Keratinocyte (primary cell): ENCODE results near the gene OLFML3.

Source experiments
- CTCF ChIP-seq, 3 experiments: IDR thresholded peaks in 1 of 3; conservative IDR thresholded peaks in 1 of 3; optimal IDR thresholded peaks in 1 of 3; 2 replicates in 2 of 3; 3 replicates in 1 of 3; pipeline versions ENCODE3 to v1.5.1; 2011; ENCODE audit warnings: low read length in 3 of 3, mild to moderate bottlenecking in 3 of 3, moderate library complexity in 2 of 3, control low read depth in 1 of 3, inconsistent platforms in 1 of 3; ENCODE audit not compliant: insufficient read depth in 2 of 3; ENCODE audit errors: extremely low read depth in 1 of 3
- EZH2 ChIP-seq: IDR thresholded peaks from one replicate; pipeline ENCODE4 v1.6.1; 2012; ENCODE audit warnings: inconsistent platforms, mild to moderate bottlenecking, low read length, moderate library complexity

GRCh38 chr1:113958691-113959090 lies 20.6 kb upstream of the OLFML3 start:
- TF ChIP-seq CTCF (optimal IDR thresholded peaks at IDR 0.05 in 1 of 3, IDR thresholded peaks at IDR 0.05 in 1 of 3, conservative IDR thresholded peaks at IDR 0.05 in 1 of 3; ENCODE audit: extremely low read depth in 1 of 3, insufficient read depth in 2 of 3, low read length in 3 of 3) (no peak), EZH2 (no peak)
